Activated T-cell treated with anti-CD3 and anti-CD28 coated beads, Interleukin-2, amount 50 U/mL, for 72 hours (primary cell): ENCODE data around the gene SUGCT. TPM values are rescaled to one million over a fixed set of nuclear protein-coding genes. Genes with fewer than 3 reads are reported as not detected.
A peak's percentile ranks its signal among the peaks of the same experiment; 100 is the strongest.
"Not testable (repeated sequence)": the region's sequence is repeated elsewhere in the genome, so short reads cannot be mapped to it uniquely, and the experiment has no call there.

Experiments used
- ATAC-seq, 2 donors: fragments of 150-1000 bp; cut with Tn5 transposase; replicated peaks in 1 of 2; 2 replicates each; pipeline ENCODE4 v1.10.0; 2021; ENCODE audit warnings: moderate library complexity in 2 of 2, mild to moderate bottlenecking in 1 of 2
- DNase-seq, 2 donors: peaks; one replicate each; pipeline ENCODE4 v3.0.0; 2021 to 2022; ENCODE audit warnings: mixed read lengths in 1 of 2
- H3K27ac Mint-ChIP-seq: one replicate; pipeline ENCODE4 v1.8.0; 2022; ENCODE audit warnings: mild to moderate bottlenecking, moderate library complexity, mixed read lengths
- H3K27me3 Mint-ChIP-seq: one replicate; pipeline ENCODE4 v1.8.0; 2022; ENCODE audit warnings: low read depth, mixed read lengths
- H3K36me3 Mint-ChIP-seq, 2 donors: one replicate each; pipeline ENCODE4 v1.8.0; 2022; ENCODE audit warnings: mixed read lengths in 2 of 2, mild to moderate bottlenecking in 1 of 2; ENCODE audit not compliant: insufficient read depth in 2 of 2
- H3K4me1 Mint-ChIP-seq: one replicate; pipeline ENCODE4 v1.8.0; 2022; ENCODE audit warnings: low read depth, mixed read lengths
- H3K4me3 Mint-ChIP-seq, 2 donors: one replicate each; pipeline ENCODE4 v1.8.0; 2022; ENCODE audit warnings: mild to moderate bottlenecking in 2 of 2, mixed read lengths in 2 of 2, moderate library complexity in 2 of 2
- H3K9me3 Mint-ChIP-seq, 2 donors: one replicate each; pipeline ENCODE4 v1.8.0; 2022; ENCODE audit warnings: mixed read lengths in 2 of 2
- total RNA-seq, 2 donors: library from RNA; stranded (reverse); gene quantifications; one replicate each; pipeline ENCODE4 v1.2.3, GENCODE V29; 2022

Gene SUGCT
- total RNA-seq, 2 donors from 2014 or later = 1.5 to 1.6 TPM

GRCh38 chr7:40117199-40117598 is 17.6 kb upstream of the SUGCT start:
- H3K4me3 Mint-ChIP-seq, ATAC-seq, H3K36me3 Mint-ChIP-seq, DNase-seq, H3K9me3 Mint-ChIP-seq, H3K4me1 Mint-ChIP-seq, H3K27ac Mint-ChIP-seq, H3K27me3 Mint-ChIP-seq: not testable (repeated sequence)

GRCh38 chr7:40118201-40118600 is 16.6 kb upstream of the SUGCT start:
- not testable (repeated sequence) for H3K9me3 Mint-ChIP-seq, H3K4me3 Mint-ChIP-seq

GRCh38 chr7:40120020-40120419 is 14.8 kb upstream of the SUGCT start:
- Mint-ChIP-seq H3K9me3 (no peaks in the 10 kb centered on the region), H3K4me3 (no peak overlapping the region), H3K36me3 (peaks cover 0 to 2% of the 10 kb centered on the region in 2 donors), H3K4me1 (no peaks in the 10 kb centered on the region), H3K27ac (no peak overlapping the region), H3K27me3 (no peaks in the 10 kb centered on the region)
- DNase-seq (no peak), ATAC-seq (no peak)

More at GRCh38 chr7:40118201-40118600, 16.6 kb upstream of the SUGCT start:
- not testable (repeated sequence) for H3K27ac Mint-ChIP-seq, H3K27me3 Mint-ChIP-seq, ATAC-seq, H3K36me3 Mint-ChIP-seq, H3K4me1 Mint-ChIP-seq, DNase-seq

- H3K36me3 Mint-ChIP-seq, DNase-seq, H3K27me3 Mint-ChIP-seq, H3K4me3 Mint-ChIP-seq, ATAC-seq, H3K4me1 Mint-ChIP-seq, H3K9me3 Mint-ChIP-seq, H3K27ac Mint-ChIP-seq: not testable (repeated sequence)
Observed at GRCh38 chr7:40122100-40122939, 12.5 kb upstream of the SUGCT start.

GRCh38 chr7:40122940-40123254 is 11.9 kb upstream of the SUGCT start:
- no peaks in the 10 kb centered on the region for H3K27me3 Mint-ChIP-seq

GRCh38 chr7:40133561-40134427 is 1.0 kb upstream of the SUGCT start:
- ATAC-seq (peak in 1 of 2 donors; percentile 69), DNase-seq (no peak)
- Mint-ChIP-seq H3K9me3 (no peaks in the 10 kb centered on the region), H3K27ac (peak overlapping the region; percentile 97), H3K27me3 (no peaks in the 10 kb centered on the region), H3K4me1 (peaks cover 34% of the 10 kb centered on the region), H3K36me3 (peaks cover 1% of the 10 kb centered on the region in 2 donors), H3K4me3 (peak overlapping the region; percentile 91 to 96)

More at GRCh38 chr7:40122940-40123254, 11.9 kb upstream of the SUGCT start:
- H3K4me1 Mint-ChIP-seq = no peaks in the 10 kb centered on the region
- peaks cover 0 to 2% of the 10 kb centered on the region in 2 donors for H3K36me3 Mint-ChIP-seq
- no peaks in the 10 kb centered on the region for H3K9me3 Mint-ChIP-seq
- H3K4me3 Mint-ChIP-seq = no peak overlapping the region
- DNase-seq (no peak), ATAC-seq (no peak)
- H3K27ac Mint-ChIP-seq = no peak overlapping the region

GRCh38 chr7:40135317-40135610 is 459 bp downstream of the SUGCT start:
- Mint-ChIP-seq H3K27me3 (no peaks in the 10 kb centered on the region), H3K27ac (peak overlapping the region; percentile 76), H3K4me3 (peak overlapping the region; percentile 78 to 96), H3K4me1 (peaks cover 32% of the 10 kb centered on the region), H3K9me3 (no peaks in the 10 kb centered on the region), H3K36me3 (peaks cover 1% of the 10 kb centered on the region in 2 donors)
- no peak for DNase-seq
- ATAC-seq = no peak

- H3K27me3 Mint-ChIP-seq = no peaks in the 10 kb centered on the region
- no peak for ATAC-seq
- no peaks in the 10 kb centered on the region for H3K9me3 Mint-ChIP-seq
- H3K4me3 Mint-ChIP-seq = no peak overlapping the region
- no peak for DNase-seq
- H3K36me3 Mint-ChIP-seq = peaks cover 0 to 1% of the 10 kb centered on the region in 2 donors
- peaks cover 13% of the 10 kb centered on the region for H3K4me1 Mint-ChIP-seq
- H3K27ac Mint-ChIP-seq = no peak overlapping the region
Observed at GRCh38 chr7:40137563-40137962, 2.8 kb downstream of the SUGCT start.

- no peak for ATAC-seq
- no peak for DNase-seq
- no peaks in the 10 kb centered on the region for H3K27me3 Mint-ChIP-seq
- no peak overlapping the region for H3K4me3 Mint-ChIP-seq
- H3K4me1 Mint-ChIP-seq = peaks cover 5% of the 10 kb centered on the region
- no peak overlapping the region for H3K27ac Mint-ChIP-seq
- no peaks in the 10 kb centered on the region for H3K36me3 Mint-ChIP-seq
- no peaks in the 10 kb centered on the region for H3K9me3 Mint-ChIP-seq
Observed at GRCh38 chr7:40138973-40139372, 4.2 kb downstream of the SUGCT start.

GRCh38 chr7:40139891-40140290 is 5.1 kb downstream of the SUGCT start:
- not testable (repeated sequence) for ATAC-seq, H3K27ac Mint-ChIP-seq, H3K4me1 Mint-ChIP-seq, DNase-seq, H3K27me3 Mint-ChIP-seq, H3K9me3 Mint-ChIP-seq, H3K36me3 Mint-ChIP-seq, H3K4me3 Mint-ChIP-seq

- not testable (repeated sequence) for ATAC-seq, H3K27me3 Mint-ChIP-seq, H3K9me3 Mint-ChIP-seq, H3K27ac Mint-ChIP-seq, DNase-seq, H3K4me3 Mint-ChIP-seq, H3K4me1 Mint-ChIP-seq, H3K36me3 Mint-ChIP-seq
Observed at GRCh38 chr7:40141916-40142315, 7.1 kb downstream of the SUGCT start.

- H3K4me1 Mint-ChIP-seq, H3K36me3 Mint-ChIP-seq, H3K27ac Mint-ChIP-seq, H3K27me3 Mint-ChIP-seq, ATAC-seq, DNase-seq, H3K9me3 Mint-ChIP-seq, H3K4me3 Mint-ChIP-seq: not testable (repeated sequence)
Observed at GRCh38 chr7:40145596-40146130, 10.9 kb downstream of the SUGCT start.
